DMS 273 (cell line): ENCODE results near the gene PSRC1.
A peak's percentile ranks its signal among the peaks of the same experiment; 100 is the strongest.

Source experiments
- DNase-seq: peaks from one replicate; lab custom pipeline; 2025; ENCODE audit not compliant: unreplicated experiment; lab: John Stamatoyannopoulos, UW

The PSRC1 gene

GRCh38 chr1:109259674-109260557 lies 23.0 kb downstream of the PSRC1 start:
- DNase-seq: peak; percentile 44

GRCh38 chr1:109258481-109259466 lies 24.2 kb downstream of the PSRC1 start:
- DNase-seq: no peak

- no peak for DNase-seq
Measured at GRCh38 chr1:109257682-109258421, 25.1 kb downstream of the PSRC1 start.

GRCh38 chr1:109256971-109257681 lies 25.8 kb downstream of the PSRC1 start:
- DNase-seq: no peak

GRCh38 chr1:109256085-109256484 lies 26.9 kb downstream of the PSRC1 start:
- no peak for DNase-seq

- DNase-seq: peak; percentile 93
Measured at GRCh38 chr1:109255678-109256077, 27.3 kb downstream of the PSRC1 start.

GRCh38 chr1:109255097-109255651 lies 27.8 kb downstream of the PSRC1 start:
- peak; percentile 93 for DNase-seq

- DNase-seq: peak; percentile 60
Measured at GRCh38 chr1:109254621-109255096, 28.3 kb downstream of the PSRC1 start.

GRCh38 chr1:109253803-109254620 lies 28.9 kb downstream of the PSRC1 start:
- peak; percentile 69 for DNase-seq

GRCh38 chr1:109252893-109253802 lies 29.8 kb downstream of the PSRC1 start:
- peak; percentile 91 for DNase-seq

- DNase-seq: no peak
Measured at GRCh38 chr1:109252167-109252892, 30.6 kb downstream of the PSRC1 start.

GRCh38 chr1:109251277-109252166 lies 31.4 kb downstream of the PSRC1 start:
- no peak for DNase-seq

GRCh38 chr1:109250454-109251276 lies 32.3 kb downstream of the PSRC1 start:
- DNase-seq: no peak

- DNase-seq: peak; percentile 50
Measured at GRCh38 chr1:109249654-109250401, 33.1 kb downstream of the PSRC1 start.
